GM20431 (cell line): ENCODE data around the gene LURAP1L.

ENCODE experiments used
- in situ Hi-C: fragments of 300-500 bp; cut with MseI, MboI; formaldehyde crosslinking; loops from one replicate; pipeline ENCODE4 v1.15.0; 2020; ENCODE audit warnings: low sequenced_read_pairs; ENCODE audit not compliant: unreplicated experiment

LURAP1L gene

DNA sequence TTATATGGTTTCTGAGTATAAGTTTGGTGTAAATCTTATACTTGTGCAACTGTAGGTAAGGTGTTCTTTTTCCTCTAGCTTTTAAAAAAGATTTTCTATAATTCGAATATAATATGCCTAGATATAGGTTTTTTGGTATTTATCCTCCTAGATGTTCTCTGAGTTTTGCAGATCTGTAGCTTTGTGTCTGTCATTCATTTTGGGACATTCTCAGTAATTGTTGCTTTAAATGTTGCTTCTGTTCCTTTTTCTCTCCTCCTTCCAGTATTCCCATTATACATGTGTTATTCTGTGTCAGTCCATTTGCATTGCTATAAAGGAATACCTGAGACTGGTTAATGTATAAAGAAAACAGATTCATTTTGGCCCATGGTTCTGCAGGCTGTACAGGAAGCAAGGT is 33.7 kb downstream of the LURAP1L start:
- in situ Hi-C loops, result no loop called here

DNA sequence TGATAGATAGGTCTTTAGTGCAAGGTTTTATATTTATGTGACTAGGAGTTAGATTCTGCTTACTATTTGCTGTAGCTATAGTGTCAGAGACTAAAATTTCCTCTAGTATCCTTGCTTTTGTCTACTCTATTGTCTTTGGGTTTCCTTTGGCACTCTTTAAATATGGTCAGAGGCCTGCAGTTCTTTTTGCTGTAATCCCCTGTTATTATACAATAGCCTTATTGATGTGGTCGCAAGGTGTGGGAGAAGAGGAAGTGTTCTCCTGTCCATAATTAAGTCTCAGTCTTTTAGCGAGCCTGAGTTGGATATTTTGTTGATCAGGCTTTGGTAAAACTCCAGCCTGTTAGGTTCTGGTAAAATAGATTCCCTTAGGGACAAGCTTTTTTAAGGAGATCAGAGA is 34.9 kb downstream of the LURAP1L start:
- in situ Hi-C loops, result no loop called here

DNA sequence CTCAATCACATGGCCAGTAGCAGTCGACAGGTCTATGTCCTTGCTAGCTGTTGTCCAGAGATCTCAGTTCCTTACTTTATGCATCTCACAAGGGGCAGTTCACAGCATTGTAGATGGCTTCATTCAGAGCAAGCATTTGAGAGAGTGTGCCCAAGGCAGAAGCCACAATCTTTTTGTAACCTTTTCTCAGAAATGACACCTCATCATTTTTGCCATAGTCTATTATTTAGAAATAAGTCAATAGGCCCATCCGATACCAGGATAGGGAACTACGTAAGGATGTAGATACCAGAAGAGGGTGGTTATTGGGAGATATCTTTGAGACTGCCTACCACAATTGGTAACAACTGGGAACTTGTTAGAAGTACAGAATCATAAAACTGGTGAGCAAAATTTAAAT is 37.1 kb downstream of the LURAP1L start:
- in situ Hi-C loops, result no loop called here

DNA sequence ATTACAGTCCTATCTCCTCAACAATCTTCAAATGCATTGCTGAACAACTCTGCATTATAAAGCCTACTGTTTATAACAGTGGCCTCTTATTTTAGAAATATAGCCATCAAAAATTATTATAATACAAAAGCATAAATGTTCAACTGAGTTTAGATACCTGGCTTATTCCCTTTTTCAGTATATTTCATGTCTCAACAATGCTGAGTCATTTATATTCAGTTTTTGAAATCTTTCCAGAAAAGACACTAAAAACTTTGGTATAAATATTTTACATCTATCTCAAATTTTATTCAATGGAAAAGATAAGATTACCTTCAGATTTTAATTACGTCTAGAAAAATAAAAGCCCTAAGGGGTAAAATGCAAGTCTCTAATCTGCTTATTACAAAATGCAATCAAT is 37.9 kb downstream of the LURAP1L start:
- in situ Hi-C loops, result no loop called here

DNA sequence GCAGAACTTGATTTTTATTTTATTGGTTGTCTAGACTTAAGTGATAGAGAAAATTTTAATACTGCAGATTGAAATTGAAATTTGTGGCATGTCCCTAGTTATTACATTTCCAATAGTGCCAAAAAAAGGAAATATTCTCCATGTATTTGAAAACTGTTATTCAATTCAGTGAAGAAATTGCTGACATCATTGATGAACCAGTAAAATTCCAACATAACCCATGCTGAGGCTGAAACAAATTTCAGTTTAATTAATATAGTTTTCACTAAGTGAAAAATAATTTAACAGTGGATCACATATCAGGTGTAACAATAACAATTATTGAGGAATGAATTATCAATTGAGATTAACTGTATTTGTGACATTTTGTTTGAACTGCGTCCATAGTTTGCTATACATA is 38.7 kb downstream of the LURAP1L start:
- in situ Hi-C loops, result no loop called here

DNA sequence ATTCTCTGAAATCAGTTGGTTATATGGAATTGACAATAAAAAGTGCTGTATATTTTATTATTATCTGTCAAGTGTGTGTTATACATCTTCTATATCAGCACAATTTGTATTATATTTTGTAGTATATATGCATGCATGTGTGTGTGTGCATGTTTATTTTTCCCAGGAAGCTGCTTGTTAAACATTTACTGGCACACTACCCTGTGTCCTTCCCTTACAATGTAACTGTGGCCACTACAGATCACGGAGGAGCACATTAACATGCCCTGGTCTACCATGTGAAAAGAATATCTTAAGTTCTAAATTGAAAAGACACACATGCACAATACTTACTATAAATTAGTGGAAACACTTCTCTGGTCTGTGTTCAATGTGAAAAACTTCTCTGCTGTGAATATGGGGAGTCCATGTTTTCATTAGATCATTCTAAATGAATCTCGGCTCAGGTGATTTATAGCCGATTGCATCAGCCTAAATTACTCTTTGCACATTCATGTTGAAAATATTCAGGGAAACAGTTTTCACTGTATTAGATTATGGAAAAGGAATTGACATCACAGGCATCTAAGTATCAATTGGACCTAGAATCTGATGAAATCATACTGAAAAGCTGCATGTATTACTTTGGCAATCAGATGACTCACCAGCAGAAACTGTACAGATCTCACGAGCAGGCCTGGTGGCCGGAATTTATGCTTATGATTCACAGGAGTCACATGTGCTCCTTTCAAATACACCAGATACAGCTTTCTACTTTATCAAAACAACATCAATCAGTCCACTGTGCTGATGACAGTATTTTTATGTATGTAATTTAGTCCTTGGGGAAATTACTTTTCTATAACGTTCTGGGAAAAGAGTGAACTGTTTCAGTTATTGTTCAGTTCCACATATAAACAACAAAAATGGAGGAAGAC is 39.4 kb downstream of the LURAP1L start:
- in situ Hi-C loops, result no loop called here

DNA sequence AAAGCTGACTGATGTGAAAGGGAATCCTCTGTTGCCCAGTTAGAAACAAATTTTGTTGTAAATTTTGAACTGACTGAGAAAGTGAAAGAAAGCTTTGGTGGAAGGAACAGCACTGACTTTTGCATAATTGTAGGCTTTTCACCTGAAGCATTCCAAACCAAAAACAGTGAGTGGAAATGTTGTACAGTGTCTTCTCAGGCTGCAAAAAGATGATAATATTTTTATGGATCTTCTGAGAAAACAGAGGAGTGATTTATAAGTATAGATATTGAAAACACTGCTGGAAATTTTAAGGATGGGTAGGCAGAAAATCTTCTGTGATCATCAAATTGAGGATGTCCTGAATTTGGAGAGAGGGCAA is 40.0 kb downstream of the LURAP1L start:
- in situ Hi-C loops, result no loop called here

DNA sequence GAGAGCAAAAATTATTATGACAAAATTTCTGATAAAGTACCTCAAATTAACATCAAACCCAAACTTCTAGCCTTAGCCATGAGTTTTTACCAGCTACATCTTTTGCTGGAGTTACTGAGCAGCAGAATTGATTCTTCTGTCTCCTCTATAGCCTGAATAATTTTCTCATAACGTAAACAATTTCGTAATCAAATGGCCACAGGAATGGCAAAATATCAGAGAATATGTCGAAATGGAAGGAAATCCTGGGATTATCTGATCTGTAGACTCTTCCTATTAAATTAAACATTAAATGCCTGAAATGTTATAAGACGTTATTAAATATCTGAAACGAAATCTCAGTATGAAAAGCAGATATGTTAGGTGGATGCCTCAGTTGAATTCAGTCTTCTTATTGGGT is 41.1 kb downstream of the LURAP1L start:
- in situ Hi-C loops, result no loop called here

DNA sequence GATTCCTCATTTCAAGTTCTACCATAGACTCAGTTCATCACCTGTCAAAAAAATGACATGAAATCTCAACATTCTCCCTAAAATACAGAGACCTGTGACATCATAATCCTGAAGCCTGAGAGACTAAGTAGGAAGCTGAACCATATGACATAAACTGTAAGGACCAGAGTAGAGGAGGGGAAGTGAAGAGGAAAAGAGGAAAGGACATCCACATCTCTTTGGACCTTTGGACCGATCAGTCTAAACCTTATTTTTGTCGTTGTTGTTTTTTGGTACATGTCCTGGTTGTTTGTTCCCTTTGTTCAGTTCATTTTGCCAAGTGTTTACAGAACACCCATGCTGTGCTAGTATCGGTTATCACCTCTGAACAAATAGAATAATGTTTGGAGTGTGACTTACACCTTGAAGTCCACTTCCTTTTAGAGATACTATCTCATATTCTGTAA is 41.9 kb downstream of the LURAP1L start:
- in situ Hi-C loops, result no loop called here

DNA sequence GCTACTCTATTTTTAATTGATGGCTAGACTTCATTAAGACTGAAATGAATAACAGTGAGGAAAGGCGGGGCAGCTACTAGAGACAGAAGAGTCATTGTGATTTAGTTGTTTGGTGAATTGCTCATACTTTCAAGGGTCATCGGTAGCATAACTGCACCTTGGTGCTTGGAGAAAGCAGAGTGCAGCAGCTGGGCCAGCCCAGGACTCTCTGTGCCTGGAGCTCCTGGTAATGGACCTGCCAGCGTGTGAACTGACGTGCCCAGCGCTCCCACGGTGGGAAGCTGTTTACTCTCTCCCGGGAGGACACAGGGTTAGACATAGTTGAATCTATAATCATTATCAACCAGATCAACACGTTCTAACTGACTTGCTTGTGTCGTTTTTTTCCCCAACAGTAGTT is 42.9 kb downstream of the LURAP1L start:
- in situ Hi-C loops, result no loop called here

DNA sequence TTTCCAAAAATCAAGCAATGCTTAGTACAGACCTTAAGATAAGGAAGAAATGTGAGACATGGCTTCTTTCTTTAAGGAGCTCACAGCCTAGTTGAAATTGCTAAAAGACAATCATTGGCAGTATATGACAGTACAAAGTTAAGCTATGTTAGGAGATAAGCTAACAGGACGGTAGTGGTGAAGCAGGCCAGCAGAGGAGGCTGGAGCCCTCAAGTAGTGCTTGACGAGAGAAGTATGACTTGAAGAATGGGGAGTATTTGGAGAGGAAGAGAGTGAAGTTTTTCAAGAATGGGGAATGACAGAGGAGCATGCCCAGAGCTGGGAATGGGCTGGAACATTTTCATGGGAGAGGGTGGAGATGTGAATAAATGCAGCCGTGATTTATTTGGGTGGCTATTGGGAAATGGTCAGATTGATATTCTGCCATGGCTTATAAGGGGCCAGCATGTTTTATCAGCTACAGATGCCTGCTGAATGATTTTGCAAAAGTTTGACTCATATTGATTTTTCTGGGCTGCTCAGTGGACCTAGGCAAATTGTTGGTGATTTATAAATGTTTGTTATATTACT is 43.7 kb downstream of the LURAP1L start:
- in situ Hi-C loops, result no loop called here

DNA sequence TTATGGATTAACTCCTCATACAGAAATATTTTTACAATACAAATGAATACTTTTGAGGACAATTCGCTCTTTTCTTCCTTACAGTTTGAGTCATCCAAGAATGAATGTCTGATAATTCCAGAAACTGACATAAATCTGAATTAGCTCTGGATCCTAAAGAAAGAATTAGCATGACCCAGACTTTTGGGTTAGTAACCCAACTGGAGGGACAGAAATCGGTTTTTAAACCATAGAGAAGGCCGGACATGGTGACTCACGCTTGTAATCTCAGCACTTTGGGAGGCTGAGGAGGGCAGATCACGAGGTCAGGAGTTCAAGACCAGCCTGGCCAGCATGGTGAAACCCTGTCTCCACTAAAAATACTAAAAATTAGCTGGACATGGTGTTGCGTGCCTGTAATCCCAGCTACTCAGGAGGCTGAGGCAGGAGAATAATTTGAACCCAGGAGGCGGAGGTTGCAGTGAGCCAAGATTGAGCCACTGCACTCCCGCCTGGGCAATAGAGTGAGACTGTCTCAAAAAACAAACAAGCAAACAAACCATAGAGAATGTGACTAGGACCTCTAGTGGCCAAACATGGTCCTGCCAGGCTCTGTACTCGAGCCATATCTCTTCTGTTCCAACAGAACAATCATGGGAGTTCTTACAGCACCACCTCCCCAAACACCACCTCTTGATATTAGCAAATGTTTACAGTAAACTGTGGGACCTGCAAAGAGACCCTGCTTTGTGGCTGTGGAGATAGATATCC is 44.8 kb downstream of the LURAP1L start:
- in situ Hi-C loops, result no loop called here

DNA sequence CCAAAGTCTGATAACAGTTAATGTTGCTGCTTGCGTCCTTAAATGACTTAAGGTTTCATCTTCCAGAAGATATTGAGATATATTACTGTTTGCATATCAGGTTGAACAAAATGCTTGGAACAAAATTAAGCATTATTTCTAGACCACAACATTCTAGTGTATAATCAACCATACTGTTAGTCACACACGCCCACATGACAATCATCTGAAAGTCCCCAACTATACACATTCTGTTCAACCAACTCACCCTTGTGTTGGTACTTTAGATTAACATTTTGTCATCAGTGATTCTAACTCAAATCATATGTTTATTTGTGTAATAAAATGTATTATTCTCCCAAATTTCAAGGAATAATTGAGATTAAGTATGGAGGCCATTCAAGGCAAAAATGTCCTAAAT is 47.3 kb downstream of the LURAP1L start:
- in situ Hi-C loops, result no loop called here

DNA sequence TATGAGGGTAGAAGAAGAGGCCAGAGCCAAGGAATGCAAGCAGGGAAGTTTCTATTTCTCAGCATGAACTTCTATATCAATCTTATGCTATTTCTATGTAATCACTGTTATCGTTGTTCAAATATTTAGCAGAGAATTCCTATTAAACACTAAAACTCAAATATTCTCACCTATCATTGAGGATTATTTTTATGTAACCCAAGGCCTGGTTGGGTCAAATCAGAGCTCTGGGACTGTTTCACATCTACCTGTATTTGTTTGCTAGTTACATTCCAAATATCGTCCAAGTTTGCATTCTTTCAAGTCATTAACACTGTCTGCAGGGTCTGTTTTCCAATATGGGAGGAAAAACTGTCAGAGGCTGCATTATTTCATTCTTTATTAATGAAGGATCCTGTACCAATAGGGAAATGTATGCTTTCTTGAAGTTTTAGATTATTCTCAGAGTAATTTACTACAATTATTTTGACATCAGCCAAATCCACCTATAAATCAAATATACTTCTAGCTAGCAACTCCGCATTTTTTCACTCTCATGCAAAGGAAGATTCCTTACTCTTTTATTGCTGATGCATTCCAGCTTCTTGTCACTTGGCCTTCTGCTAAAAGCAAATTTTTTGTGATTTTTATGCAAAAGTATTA is 52.2 kb downstream of the LURAP1L start:
- in situ Hi-C loops, result no loop called here

DNA sequence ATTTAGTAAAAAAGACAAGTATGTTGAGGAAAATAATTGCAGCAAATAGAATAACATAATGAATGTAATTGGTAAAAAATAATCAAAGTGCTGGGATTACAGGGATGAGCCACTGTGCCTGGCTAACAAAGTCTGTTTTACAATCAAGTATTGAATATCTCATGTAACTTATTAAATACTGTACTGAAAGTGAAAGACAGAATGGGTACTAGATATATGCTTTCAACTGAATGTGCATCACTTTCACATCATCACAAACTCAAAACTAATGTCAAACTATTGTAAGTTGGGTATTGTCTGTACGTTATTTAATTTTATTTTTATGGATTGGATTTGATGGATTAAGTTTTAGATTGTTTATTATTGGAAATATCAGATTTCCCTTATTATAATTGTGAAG is 58.9 kb downstream of the LURAP1L start:
- in situ Hi-C loops, result no loop called here

DNA sequence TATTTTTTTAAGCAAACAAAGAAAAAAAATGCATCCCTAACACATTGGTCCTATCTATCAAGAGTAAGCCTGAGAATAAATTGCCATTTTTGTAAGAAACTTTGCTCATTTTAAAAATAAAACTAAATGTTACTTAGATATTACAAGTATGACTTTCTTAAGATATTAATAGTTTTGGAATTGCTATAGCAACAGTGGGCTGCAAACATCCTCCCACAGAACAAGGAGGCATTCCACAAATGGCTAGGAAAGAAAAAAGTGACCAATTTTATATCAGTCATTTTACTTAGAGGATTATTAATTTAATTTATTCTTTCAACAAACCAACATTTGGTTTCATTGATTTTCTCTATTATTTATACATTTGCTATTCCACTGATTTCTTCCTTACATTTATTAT is 63.7 kb downstream of the LURAP1L start:
- in situ Hi-C loops, result no loop called here

DNA sequence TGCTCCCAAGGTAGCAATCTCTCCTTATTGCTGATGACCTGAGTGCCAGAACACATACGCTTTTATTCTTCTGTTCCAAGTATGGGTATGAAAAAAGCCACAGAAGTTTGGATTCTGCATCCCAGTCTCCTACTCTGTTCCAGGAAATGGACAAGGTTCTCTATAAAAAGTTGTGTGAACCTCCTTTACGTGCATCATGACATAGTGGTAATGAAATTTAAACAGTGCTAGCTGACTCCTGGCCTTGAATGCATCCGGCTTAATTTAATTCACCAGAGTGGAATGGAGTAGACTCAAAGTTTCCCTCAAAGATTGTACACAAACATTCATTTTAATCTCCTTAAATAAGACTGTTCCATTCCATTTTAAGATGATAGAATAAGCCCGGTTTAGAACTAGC is 68.9 kb downstream of the LURAP1L start:
- in situ Hi-C loops, result no loop called here

DNA sequence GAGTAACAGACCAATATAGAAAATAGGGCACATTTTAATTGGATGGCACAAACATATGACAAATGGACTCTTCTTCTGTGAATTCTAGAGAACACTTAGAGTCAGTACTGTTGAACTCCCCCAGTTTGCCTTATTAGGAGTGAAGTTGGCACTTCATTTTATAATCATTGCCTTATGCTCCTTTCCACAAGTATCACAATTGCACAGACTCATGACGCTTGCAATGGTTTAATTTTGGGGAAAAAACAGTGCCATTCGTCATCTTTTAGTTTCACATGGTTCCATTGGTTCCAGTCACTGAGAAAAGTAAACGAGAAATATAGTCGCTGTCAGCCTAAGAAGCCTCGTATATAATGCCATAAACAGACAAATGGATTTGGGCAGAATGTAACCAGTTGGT is 71.2 kb downstream of the LURAP1L start:
- in situ Hi-C loops, result no loop called here

DNA sequence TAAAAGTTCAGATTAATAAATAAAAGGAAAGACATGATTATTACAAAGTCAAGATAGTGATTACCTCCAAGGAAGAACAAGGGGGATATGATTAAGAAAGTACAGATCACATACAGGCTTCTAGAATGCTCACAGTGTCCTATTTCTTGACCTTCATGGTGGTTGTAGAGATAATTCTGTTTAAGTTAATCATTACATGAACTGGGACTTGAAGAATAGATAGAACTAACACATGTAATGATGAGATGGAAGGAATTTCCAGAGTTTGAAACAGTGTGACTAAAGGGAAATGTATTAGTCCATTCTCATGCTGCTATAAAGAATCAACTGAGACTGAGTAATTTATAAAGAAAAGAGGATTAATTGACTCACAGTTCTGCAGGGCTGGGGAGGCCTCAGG is 72.7 kb downstream of the LURAP1L start:
- in situ Hi-C loops, result no loop called here

DNA sequence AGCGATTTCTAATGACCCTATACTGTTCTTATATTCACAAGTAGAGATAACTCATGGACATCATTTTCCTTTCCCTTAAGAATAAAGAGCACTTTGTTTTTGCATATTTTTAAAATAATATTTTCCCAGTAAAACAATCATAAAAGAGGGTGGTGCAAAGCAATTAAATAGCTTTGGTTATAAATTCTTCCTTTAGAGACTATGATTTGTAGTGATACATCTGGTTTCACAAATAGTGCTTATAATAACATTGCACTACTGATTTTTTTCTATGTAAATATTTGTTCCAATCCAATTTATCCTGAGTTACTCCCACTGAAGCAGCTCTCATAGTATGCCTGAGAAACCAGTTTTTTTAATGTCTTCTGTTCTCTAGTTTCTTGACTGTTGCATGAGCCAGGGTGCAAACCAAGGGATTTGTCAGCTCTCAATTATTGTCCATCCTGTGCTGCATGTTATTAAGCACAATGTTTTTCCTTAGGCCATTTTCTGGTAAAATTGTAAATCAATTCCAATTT is 74.7 kb downstream of the LURAP1L start:
- in situ Hi-C loops, result no loop called here
